Activated CD4-positive, alpha-beta memory T cell treated with anti-CD3 and anti-CD28 coated beads, Interleukin-2, amount 10 ng/mL, durations not matched to agents 7 days and 5 days (primary cell): ENCODE data around the gene PTPRE. TPM values are rescaled to one million over a fixed set of nuclear protein-coding genes. Genes with fewer than 3 reads are reported as not detected.
"Not testable (repeated sequence)": the region's sequence is repeated elsewhere in the genome, so short reads cannot be mapped to it uniquely, and the experiment has no call there.

Experiments
- CTCF ChIA-PET: fragments of 350-600 bp; sonication (Branson Sonifier 250); formaldehyde crosslinking; loops from one replicate; lab custom pipeline; 2021; ENCODE audit warnings: antibody characterized with exemption, inconsistent platforms; lab: Charles Lee
- POLR2A ChIA-PET: fragments of 350-600 bp; sonication (Branson Sonifier 250); formaldehyde crosslinking; loops from one replicate; lab custom pipeline; 2021; ENCODE audit warnings: antibody characterized with exemption; lab: Charles Lee
- DNase-seq: peaks from one replicate; pipeline ENCODE4 v3.0.0-alpha.2; 2020
- H3K27ac Mint-ChIP-seq: one replicate; pipeline ENCODE4 v1.8.0; 2021; ENCODE audit warnings: mild to moderate bottlenecking, mixed read lengths
- H3K27me3 Mint-ChIP-seq: one replicate; pipeline ENCODE4 v1.8.0; 2021; ENCODE audit warnings: mixed read lengths
- H3K36me3 Mint-ChIP-seq: one replicate; pipeline ENCODE4 v1.8.0; 2021; ENCODE audit warnings: low read depth, mixed read lengths
- H3K4me1 Mint-ChIP-seq: one replicate; pipeline ENCODE4 v1.8.0; 2021; ENCODE audit warnings: mixed read lengths
- H3K4me3 Mint-ChIP-seq: one replicate; pipeline ENCODE4 v1.8.0; 2021; ENCODE audit warnings: mild to moderate bottlenecking, mixed read lengths
- H3K9me3 Mint-ChIP-seq: one replicate; pipeline ENCODE4 v1.8.0; 2021; ENCODE audit warnings: mixed read lengths
- total RNA-seq, 2 experiments: library from RNA; stranded (reverse); gene quantifications; one replicate each; pipeline ENCODE4 v1.2.3, GENCODE V29; 2021

Gene PTPRE
- total RNA-seq, 2 experiments from 2014 or later: 29.2 to 30.6 TPM

- no peaks in the 10 kb centered on the region for H3K27me3 Mint-ChIP-seq
- CTCF ChIA-PET: interaction anchor here (1.5 kb wide), 1 partner anchor 53 kb away, joined by 4 read pairs; no protein-coding TSS in a partner anchor
- H3K36me3 Mint-ChIP-seq: peaks cover 14% of the 10 kb centered on the region
- no peak for DNase-seq
- no peaks in the 10 kb centered on the region for H3K9me3 Mint-ChIP-seq
- no peak overlapping the region for H3K27ac Mint-ChIP-seq
- peaks cover 7% of the 10 kb centered on the region for H3K4me1 Mint-ChIP-seq
- H3K4me3 Mint-ChIP-seq: no peak overlapping the region
- POLR2A ChIA-PET: interaction anchor here (1.3 kb wide), 1 partner anchor 10 kb away, joined by 6 read pairs; no protein-coding TSS in a partner anchor
These were observed 178.1 kb downstream of the PTPRE start for GRCh38 chr10:128084991-128085390.

DNA sequence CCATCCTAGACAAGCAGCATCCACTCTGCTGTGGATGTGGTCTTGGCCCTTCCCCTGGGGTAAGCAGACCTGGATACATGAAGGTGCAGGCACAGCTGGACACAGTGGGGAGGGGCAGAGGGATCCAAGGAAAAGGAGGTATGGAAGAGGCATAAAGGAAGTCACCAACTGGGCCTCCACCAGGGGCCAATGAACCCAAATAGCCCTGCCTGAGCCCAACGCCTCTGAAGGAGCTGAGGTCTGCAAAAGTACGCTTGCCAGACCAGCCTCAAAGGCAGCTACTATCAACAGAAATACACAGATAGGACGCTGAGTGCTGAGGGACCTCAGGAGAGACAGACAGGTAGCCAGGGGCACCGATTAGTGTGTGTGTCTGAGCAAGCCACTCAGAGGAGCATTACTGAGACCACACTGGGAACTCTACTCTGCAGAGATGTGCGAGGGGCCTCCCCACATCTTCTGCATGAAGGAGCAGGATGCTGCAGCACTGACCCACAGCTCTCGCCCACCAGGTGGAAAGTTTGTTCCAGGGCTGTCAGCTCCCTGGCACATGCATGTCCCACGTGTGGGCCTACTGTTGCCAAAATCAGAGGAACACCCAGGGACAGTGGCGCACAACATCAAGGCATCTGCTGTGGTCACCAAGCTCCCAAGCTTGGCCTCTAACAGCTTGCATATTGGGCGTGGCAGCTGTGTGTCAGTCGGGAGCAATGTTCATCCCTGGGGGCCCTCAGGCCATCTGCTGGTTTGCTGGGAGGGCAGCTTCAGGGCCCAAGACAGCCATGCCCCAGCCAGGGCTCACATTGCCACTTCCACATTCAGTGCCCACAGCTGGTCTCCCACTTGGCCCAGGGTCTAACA lies 179.3 kb downstream of the PTPRE start:
- POLR2A ChIA-PET: no interaction called here
- Mint-ChIP-seq H3K27me3 (no peaks in the 10 kb centered on the region), H3K27ac (no peak overlapping the region)

DNA sequence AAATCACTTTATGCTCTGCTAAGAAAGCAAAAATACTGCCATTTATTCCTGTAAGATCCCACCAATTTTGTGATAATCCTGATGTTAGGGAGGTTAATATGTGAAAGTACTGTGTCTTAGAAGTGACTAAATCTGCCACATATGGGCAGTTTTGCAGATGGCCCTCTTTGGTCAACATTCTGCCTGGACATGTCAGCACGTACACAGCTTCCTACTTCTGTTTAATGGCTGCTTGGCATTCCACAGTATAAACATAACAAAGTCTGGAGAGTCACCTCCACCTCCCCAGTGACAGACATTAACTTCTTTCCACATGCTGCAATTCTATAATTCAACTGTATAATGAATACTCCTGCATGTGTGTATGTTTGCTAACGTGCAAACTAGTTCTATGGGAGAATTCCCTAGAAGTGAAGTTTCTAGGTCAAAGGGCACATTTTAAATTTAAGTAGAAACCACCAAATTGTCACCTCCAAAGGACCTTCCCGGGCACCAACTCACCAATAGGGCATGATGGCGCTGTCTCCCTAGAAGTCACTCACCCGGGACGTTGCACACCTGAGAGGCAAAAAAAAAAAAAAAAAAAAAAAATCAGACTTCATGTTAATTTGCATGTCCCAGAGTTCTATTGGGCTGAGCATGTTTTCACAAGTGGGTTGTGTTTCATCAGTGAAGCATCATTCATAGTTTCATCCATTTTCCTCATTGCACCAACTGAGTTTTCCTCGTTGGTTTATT lies 180.4 kb downstream of the PTPRE start:
- Mint-ChIP-seq H3K4me3 (no peak overlapping the region), H3K27me3 (no peaks in the 10 kb centered on the region), H3K4me1 (peaks cover 7% of the 10 kb centered on the region), H3K9me3 (no peaks in the 10 kb centered on the region), H3K27ac (no peak overlapping the region), H3K36me3 (peaks cover 9% of the 10 kb centered on the region)
- no peak for DNase-seq
- ChIA-PET POLR2A (no interaction called here), CTCF (interaction anchor here (1.1 to 1.3 kb wide), 2 partner anchors 8 to 18 kb away, joined by 3 to 4 read pairs; no protein-coding TSS in a partner anchor)

More for the DNA sequence above, 179.3 kb downstream of the PTPRE start:
- Mint-ChIP-seq H3K9me3 (no peaks in the 10 kb centered on the region), H3K4me3 (no peak overlapping the region), H3K36me3 (peaks cover 9% of the 10 kb centered on the region), H3K4me1 (peaks cover 7% of the 10 kb centered on the region)
- CTCF ChIA-PET: interaction anchor here (0.6 to 1.3 kb wide), 4 partner anchors 9 to 104 kb away, joined by 3 to 4 read pairs (median 3); no protein-coding TSS in a partner anchor
- DNase-seq: no peak

- DNase-seq: no peak
- no peak overlapping the region for H3K27ac Mint-ChIP-seq
- POLR2A ChIA-PET: no interaction called here
- no peaks in the 10 kb centered on the region for H3K27me3 Mint-ChIP-seq
- no peak overlapping the region for H3K4me3 Mint-ChIP-seq
- H3K9me3 Mint-ChIP-seq: no peaks in the 10 kb centered on the region
- H3K4me1 Mint-ChIP-seq: peaks cover 7% of the 10 kb centered on the region
- CTCF ChIA-PET: no interaction called here
- H3K36me3 Mint-ChIP-seq: peaks cover 9% of the 10 kb centered on the region
These were observed 181.2 kb downstream of the PTPRE start for GRCh38 chr10:128087884-128088709.

DNA sequence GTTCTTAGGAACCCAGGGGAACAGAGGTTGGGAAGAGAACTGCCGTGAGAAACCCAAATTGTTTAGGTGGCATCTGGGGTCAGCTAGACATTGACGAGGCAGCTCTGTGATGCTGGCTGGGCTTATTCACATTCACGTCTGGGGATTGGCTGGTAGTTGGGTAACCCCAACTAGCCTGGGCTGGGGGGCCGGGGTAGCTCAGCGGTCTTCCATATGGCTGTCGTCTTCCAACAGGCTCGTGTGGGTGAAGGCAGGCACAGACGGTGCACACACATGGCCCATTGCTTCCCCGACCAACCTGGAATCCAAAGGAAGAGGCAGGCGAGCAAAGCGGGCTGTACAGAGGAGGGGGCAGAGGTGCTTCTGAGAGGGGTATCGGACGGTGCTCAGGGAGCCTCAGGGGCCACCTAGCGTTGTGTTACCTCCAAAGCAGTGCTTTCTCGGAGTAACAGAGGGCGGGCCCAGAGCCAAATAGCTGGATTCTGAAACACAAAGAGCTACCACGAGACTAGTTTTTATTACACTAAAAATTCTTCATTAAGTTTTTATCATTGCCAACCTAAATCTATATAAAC lies 184.8 kb downstream of the PTPRE start:
- Mint-ChIP-seq H3K9me3 (no peaks in the 10 kb centered on the region), H3K36me3 (peaks cover 17% of the 10 kb centered on the region), H3K27ac (no peak overlapping the region), H3K4me3 (no peak overlapping the region), H3K4me1 (peaks cover 26% of the 10 kb centered on the region), H3K27me3 (no peaks in the 10 kb centered on the region)
- ChIA-PET CTCF (no interaction called here), POLR2A (interaction anchor here (1.0 kb wide), 1 partner anchor 34 kb away, joined by 3 read pairs; the partner anchor contains the start of gene MKI67)
- DNase-seq: no peak

DNA sequence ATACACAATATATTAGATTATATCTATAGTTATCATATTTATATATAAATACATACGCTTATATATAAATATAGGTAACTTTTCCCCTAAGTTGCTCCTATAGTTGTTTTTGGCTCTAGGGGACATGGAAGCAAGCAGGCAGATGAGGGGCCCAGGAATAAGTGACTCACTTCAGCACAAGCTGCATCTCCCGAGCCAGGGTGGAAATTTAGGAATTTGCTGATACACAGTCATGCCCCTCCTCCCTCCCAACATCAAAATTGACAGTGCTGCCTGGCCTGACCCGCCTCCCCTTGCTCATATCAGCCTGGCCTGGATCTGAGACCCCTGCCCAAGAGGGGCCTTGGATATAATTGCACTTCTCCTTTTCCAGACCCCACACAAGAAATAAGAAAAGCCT lies 185.6 kb downstream of the PTPRE start:
- Mint-ChIP-seq H3K27me3 (no peaks in the 10 kb centered on the region), H3K4me1 (peaks cover 33% of the 10 kb centered on the region), H3K9me3 (no peaks in the 10 kb centered on the region), H3K4me3 (no peak overlapping the region), H3K27ac (no peak overlapping the region), H3K36me3 (peaks cover 24% of the 10 kb centered on the region)
- DNase-seq: no peak
- POLR2A ChIA-PET: interaction anchor here (1.0 kb wide), 1 partner anchor 33 kb away, joined by 3 read pairs; the partner anchor contains the start of gene MKI67
- CTCF ChIA-PET: no interaction called here

GRCh38 chr10:128094596-128094995 lies 187.7 kb downstream of the PTPRE start:
- H3K4me3 Mint-ChIP-seq, H3K9me3 Mint-ChIP-seq, DNase-seq, H3K27ac Mint-ChIP-seq, H3K27me3 Mint-ChIP-seq: not testable (repeated sequence)
- Mint-ChIP-seq H3K4me1 (peaks cover 44% of the 10 kb centered on the region), H3K36me3 (peaks cover 46% of the 10 kb centered on the region)
- POLR2A ChIA-PET: interaction anchor here (1.5 to 5.7 kb wide), 4 partner anchors 10 to 31 kb away, joined by 5 to 41 read pairs (median 6); partner anchors contain the start of gene MKI67
- CTCF ChIA-PET: interaction anchor here (0.6 to 1.4 kb wide), 2 partner anchors 25 to 31 kb away, joined by 3 read pairs; no protein-coding TSS in a partner anchor

GRCh38 chr10:128095027-128095752 lies 188.3 kb downstream of the PTPRE start:
- H3K27ac Mint-ChIP-seq: peak overlapping the region; percentile 84
- no peaks in the 10 kb centered on the region for H3K27me3 Mint-ChIP-seq
- ChIA-PET CTCF (interaction anchor here (0.6 to 1.7 kb wide), 8 partner anchors 9 to 92 kb away, joined by 3 to 6 read pairs (median 4); no protein-coding TSS in a partner anchor), POLR2A (interaction anchor here (1.0 to 5.7 kb wide), 9 partner anchors 9 to 65 kb away, joined by 3 to 41 read pairs (median 5); partner anchors contain the start of gene MKI67)
- peaks cover 51% of the 10 kb centered on the region for H3K36me3 Mint-ChIP-seq
- H3K4me3 Mint-ChIP-seq: peak overlapping the region; percentile 24
- peaks cover 44% of the 10 kb centered on the region for H3K4me1 Mint-ChIP-seq
- no peaks in the 10 kb centered on the region for H3K9me3 Mint-ChIP-seq
- DNase-seq: peak; percentile 65

- no peaks in the 10 kb centered on the region for H3K9me3 Mint-ChIP-seq
- peak; percentile 70 for DNase-seq
- peak overlapping the region; percentile 34 for H3K4me3 Mint-ChIP-seq
- ChIA-PET CTCF (interaction anchor here (0.6 to 1.7 kb wide), 9 partner anchors 9 to 92 kb away, joined by 3 to 6 read pairs (median 4); no protein-coding TSS in a partner anchor), POLR2A (interaction anchor here (1.0 to 5.7 kb wide), 8 partner anchors 8 to 65 kb away, joined by 3 to 41 read pairs (median 6); partner anchors contain the start of gene MKI67)
- H3K27ac Mint-ChIP-seq: peak overlapping the region; percentile 84
- peaks cover 46% of the 10 kb centered on the region for H3K4me1 Mint-ChIP-seq
- H3K36me3 Mint-ChIP-seq: peaks cover 57% of the 10 kb centered on the region
- H3K27me3 Mint-ChIP-seq: no peaks in the 10 kb centered on the region
These were observed 189.0 kb downstream of the PTPRE start for GRCh38 chr10:128095753-128096469.

DNA sequence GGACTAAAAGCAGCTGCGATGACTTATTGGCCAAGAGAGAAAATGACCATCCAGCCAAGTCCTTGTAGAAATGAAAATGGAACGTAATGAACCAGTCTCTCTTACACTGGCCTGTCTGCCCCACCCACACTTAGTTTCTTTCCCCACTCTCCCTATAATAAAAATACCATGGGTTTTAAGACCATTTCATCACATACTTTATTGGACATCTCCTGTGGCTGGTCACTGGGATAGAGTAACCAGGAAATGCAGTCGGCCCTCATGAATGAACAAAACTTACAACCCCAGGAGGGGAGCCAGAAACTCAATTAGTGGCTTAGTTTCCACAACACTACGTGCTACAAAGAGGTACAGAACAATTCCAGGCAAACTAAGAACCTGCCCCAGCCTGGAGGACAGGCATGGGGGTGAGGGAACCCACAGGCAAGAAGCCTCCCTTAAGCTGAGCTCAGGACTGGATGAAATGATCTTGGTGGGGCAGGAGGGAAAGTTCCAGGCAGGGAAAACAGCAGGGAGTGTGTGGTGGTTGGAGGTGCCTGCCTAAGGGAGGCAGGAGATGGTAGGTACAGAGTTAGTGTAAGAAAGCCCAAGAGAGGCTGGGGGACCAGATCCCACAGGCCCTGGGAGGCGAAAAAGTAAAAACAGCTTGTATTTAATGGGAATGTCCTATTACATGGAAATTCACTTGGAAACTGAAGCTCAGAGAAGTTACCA lies 189.7 kb downstream of the PTPRE start:
- peak overlapping the region; percentile 34 for H3K4me3 Mint-ChIP-seq
- peaks cover 65% of the 10 kb centered on the region for H3K36me3 Mint-ChIP-seq
- H3K9me3 Mint-ChIP-seq: no peaks in the 10 kb centered on the region
- no peak for DNase-seq
- CTCF ChIA-PET: interaction anchor here (1.3 to 1.7 kb wide), 6 partner anchors 18 to 91 kb away, joined by 3 to 6 read pairs (median 4); no protein-coding TSS in a partner anchor
- H3K27me3 Mint-ChIP-seq: no peaks in the 10 kb centered on the region
- peak overlapping the region; percentile 84 for H3K27ac Mint-ChIP-seq
- peaks cover 50% of the 10 kb centered on the region for H3K4me1 Mint-ChIP-seq
- POLR2A ChIA-PET: interaction anchor here (1.0 to 5.7 kb wide), 8 partner anchors 10 to 64 kb away, joined by 3 to 41 read pairs (median 4); partner anchors contain the start of gene MKI67
